Mesenchymal stem cell (in vitro differentiated cells and primary cell): Measurements from ENCODE around the gene NAALADL2.
A peak's percentile ranks its signal among the peaks of the same experiment; 100 is the strongest.

ENCODE experiments used
- DNase-seq: peaks from one replicate; pipeline ENCODE4 v3.0.0-alpha.2; 2013
- H2AFZ ChIP-seq: one replicate; pipeline ENCODE4 v1.6.1; 2013; ENCODE audit warnings: low read depth, mild to moderate bottlenecking, control low read depth, inconsistent platforms, low read length, moderate library complexity
- H2AK5ac ChIP-seq: 2 replicates; pipeline ENCODE4 v1.6.1; 2013; ENCODE audit warnings: low read length, moderate library complexity, mild to moderate bottlenecking, inconsistent platforms; ENCODE audit not compliant: severe bottlenecking
- H2BK120ac ChIP-seq: one replicate; pipeline ENCODE4 v1.6.1; 2013; ENCODE audit warnings: low read depth, mild to moderate bottlenecking, inconsistent platforms, low read length, moderate library complexity
- H2BK12ac ChIP-seq, 2 experiments: one replicate each; pipeline ENCODE4 v1.6.1; 2013; ENCODE audit warnings: inconsistent platforms in 2 of 2, low read length in 2 of 2, mild to moderate bottlenecking in 2 of 2, moderate library complexity in 2 of 2, control low read depth in 1 of 2
- H2BK15ac ChIP-seq: one replicate; pipeline ENCODE4 v1.6.1; 2013; ENCODE audit warnings: mild to moderate bottlenecking, low read depth, inconsistent platforms; ENCODE audit not compliant: poor library complexity, severe bottlenecking
- H2BK5ac ChIP-seq: 2 replicates; pipeline ENCODE4 v1.6.1; 2013; ENCODE audit warnings: low read depth, mild to moderate bottlenecking, low read length, control low read depth, inconsistent platforms; ENCODE audit not compliant: poor library complexity, severe bottlenecking
- H3K14ac ChIP-seq, 2 experiments: one replicate each; pipeline ENCODE4 v1.6.1; 2013; ENCODE audit warnings: inconsistent platforms in 2 of 2, low read length in 2 of 2, control low read depth in 1 of 2, mild to moderate bottlenecking in 1 of 2, moderate library complexity in 1 of 2
- H3K18ac ChIP-seq, 2 experiments: one replicate each; pipeline ENCODE4 v1.6.1; 2013; ENCODE audit warnings: inconsistent platforms in 2 of 2, low read length in 2 of 2, control low read depth in 1 of 2, low read depth in 1 of 2, mild to moderate bottlenecking in 1 of 2
- H3K23ac ChIP-seq, 2 experiments: one replicate each; pipeline ENCODE4 v1.6.1; 2013; ENCODE audit warnings: inconsistent platforms in 2 of 2, low read length in 2 of 2, mild to moderate bottlenecking in 2 of 2, moderate library complexity in 2 of 2, control low read depth in 1 of 2
- H3K27ac ChIP-seq: 2 replicates; pipeline ENCODE4 v1.5.1; 2013; ENCODE audit warnings: mild to moderate bottlenecking, moderate library complexity, low read length, control low read depth, inconsistent platforms; ENCODE audit not compliant: poor library complexity, severe bottlenecking
- H3K27me3 ChIP-seq, 2 experiments: 2 replicates each; pipeline versions ENCODE4 v1.6.1 to v1.7.0; 2013; ENCODE audit warnings: low read length in 2 of 2, mild to moderate bottlenecking in 2 of 2, moderate library complexity in 2 of 2, control low read depth in 1 of 2, inconsistent platforms in 1 of 2; ENCODE audit not compliant: control insufficient read depth in 1 of 2, insufficient read depth in 1 of 2
- H3K36me3 ChIP-seq, 2 experiments: 2 replicates each; pipeline versions ENCODE4 v1.6.1 to v1.7.0; 2013; ENCODE audit warnings: low read length in 2 of 2, control low read depth in 1 of 2, inconsistent platforms in 1 of 2, low read depth in 1 of 2, mild to moderate bottlenecking in 1 of 2; ENCODE audit not compliant: insufficient read depth in 2 of 2, control insufficient read depth in 1 of 2
- H3K4ac ChIP-seq, 2 experiments: one replicate each; pipeline ENCODE4 v1.6.1; 2013; ENCODE audit warnings: inconsistent platforms in 2 of 2, low read length in 2 of 2, mild to moderate bottlenecking in 2 of 2, moderate library complexity in 2 of 2, control low read depth in 1 of 2, low read depth in 1 of 2
- H3K4me1 ChIP-seq: 2 replicates; pipeline ENCODE4 v1.6.1; 2013; ENCODE audit warnings: low read depth, low read length, control low read depth; ENCODE audit not compliant: control insufficient read depth, insufficient read depth
- H3K4me2 ChIP-seq: 2 replicates; pipeline ENCODE4 v1.6.1; 2013; ENCODE audit warnings: low read length, mild to moderate bottlenecking, inconsistent platforms; ENCODE audit not compliant: poor library complexity, severe bottlenecking
- H3K4me3 ChIP-seq, 2 experiments: 2 replicates each; pipeline versions ENCODE4 v1.5.1 to v1.7.0; 2013; ENCODE audit warnings: low read length in 2 of 2, mild to moderate bottlenecking in 2 of 2, control low read depth in 1 of 2, low read depth in 1 of 2; ENCODE audit not compliant: insufficient read depth in 1 of 2
- H3K79me1 ChIP-seq: replicated peaks from 2 replicates; pipeline ENCODE4 v1.6.1; 2013; ENCODE audit warnings: mild to moderate bottlenecking, control low read depth, low read length, inconsistent platforms; ENCODE audit not compliant: poor library complexity, severe bottlenecking
- H3K9ac ChIP-seq: 2 replicates; pipeline ENCODE4 v1.7.0; 2013; ENCODE audit warnings: mild to moderate bottlenecking, low read length, moderate library complexity
- H3K9me3 ChIP-seq: 2 replicates; pipeline ENCODE4 v1.7.0; 2013; ENCODE audit warnings: mild to moderate bottlenecking, low read length; ENCODE audit not compliant: control insufficient read depth
- H4K8ac ChIP-seq: one replicate; pipeline ENCODE4 v1.6.1; 2013; ENCODE audit warnings: inconsistent platforms, mild to moderate bottlenecking, low read length, moderate library complexity
- H4K91ac ChIP-seq: one replicate; pipeline ENCODE4 v1.6.1; 2013; ENCODE audit warnings: mild to moderate bottlenecking, low read length, inconsistent platforms
- WGBS: methylation state at CpG from one replicate; pipeline ENCODE4 v1.1.7; 2013; ENCODE audit warnings: mixed read lengths; 5-methylcytosine and 5-hydroxymethylcytosine counted together

The NAALADL2 gene

DNA sequence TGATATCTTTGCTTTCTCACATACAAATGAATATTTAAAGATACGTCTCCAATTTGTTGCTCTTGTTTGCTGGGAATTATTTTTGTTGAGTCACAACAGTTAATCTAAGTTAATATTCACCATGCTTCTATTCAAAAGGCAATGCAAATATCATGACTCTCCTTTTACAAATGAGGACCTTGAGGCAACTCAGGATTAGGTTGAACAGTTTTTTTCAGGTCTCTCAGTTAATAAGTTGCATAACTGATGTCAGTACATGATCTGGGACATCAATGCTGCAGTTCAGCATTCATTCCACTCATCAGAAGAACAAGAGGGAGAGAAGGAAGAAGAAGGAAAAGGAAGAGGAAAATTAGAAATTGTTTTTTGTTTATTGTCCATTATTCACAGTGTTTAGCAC lies 781 bp upstream of the NAALADL2 start:
- Histone ChIP-seq H3K23ac (no peak overlapping the region), H3K4ac (no peak overlapping the region), H2BK15ac (no peak overlapping the region), H4K91ac (no peak overlapping the region), H3K79me1 (no peaks in the 10 kb centered on the region), H3K18ac (no peak overlapping the region), H2BK12ac (no peak overlapping the region), H3K4me2 (no peak overlapping the region), H2BK120ac (no peak overlapping the region), H3K4me3 (no peak overlapping the region), H3K9ac (no peak overlapping the region), H2BK5ac (no peak overlapping the region), H3K27me3 (no peaks in the 10 kb centered on the region), H2AFZ (no peak overlapping the region), H3K36me3 (no peaks in the 10 kb centered on the region), H3K27ac (no peak overlapping the region), H2AK5ac (no peak overlapping the region), H4K8ac (no peak overlapping the region), H3K9me3 (no peaks in the 10 kb centered on the region), H3K14ac (no peak overlapping the region), H3K4me1 (no peaks in the 10 kb centered on the region)
- no CpG with 5 or more reads among the region's 1 CpG for WGBS
- DNase-seq = no peak

- 96% methylated on average over 2 of the region's 3 CpGs for WGBS
- H3K4ac ChIP-seq = no peak overlapping the region
Measured at GRCh38 chr3:174859756-174860155, 622 bp downstream of the NAALADL2 start.

DNA sequence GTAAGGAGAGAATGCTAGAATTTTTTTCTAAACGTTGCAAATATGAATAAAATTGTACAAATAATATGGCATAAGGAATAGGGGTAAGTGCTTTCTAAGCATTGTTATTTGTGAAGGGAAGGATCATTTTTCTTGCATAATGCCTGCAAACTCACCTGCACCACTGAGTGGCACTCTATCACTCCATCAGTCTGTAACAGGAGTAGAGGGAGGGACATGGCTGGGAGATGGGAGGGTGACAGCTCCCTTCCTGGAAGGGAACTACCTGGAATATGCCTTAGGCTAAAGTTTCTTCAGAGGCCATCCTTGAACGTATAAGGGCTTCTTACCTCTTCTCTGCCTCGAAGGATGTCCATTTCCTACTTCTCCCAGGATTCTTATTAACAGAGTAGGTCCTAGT lies 3.0 kb downstream of the NAALADL2 start:
- H2BK120ac ChIP-seq = no peak overlapping the region
- H3K4me2 ChIP-seq = no peak overlapping the region

More at GRCh38 chr3:174859756-174860155, 622 bp downstream of the NAALADL2 start:
- H3K27me3 ChIP-seq = no peaks in the 10 kb centered on the region
- no peak overlapping the region for H3K4me2 ChIP-seq
- H3K79me1 ChIP-seq = no peaks in the 10 kb centered on the region
- no peak overlapping the region for H3K27ac ChIP-seq
- H2BK5ac ChIP-seq = no peak overlapping the region
- H2AFZ ChIP-seq = no peak overlapping the region
- no peak overlapping the region for H3K14ac ChIP-seq
- no peaks in the 10 kb centered on the region for H3K9me3 ChIP-seq
- H2BK15ac ChIP-seq = no peak overlapping the region
- no peak overlapping the region for H3K18ac ChIP-seq
- H3K36me3 ChIP-seq = no peaks in the 10 kb centered on the region
- H2AK5ac ChIP-seq = no peak overlapping the region
- DNase-seq = no peak
- H4K8ac ChIP-seq = no peak overlapping the region
- no peak overlapping the region for H2BK120ac ChIP-seq
- H3K4me3 ChIP-seq = no peak overlapping the region
- no peak overlapping the region for H4K91ac ChIP-seq
- no peak overlapping the region for H3K9ac ChIP-seq
- no peak overlapping the region for H3K23ac ChIP-seq
- no peak overlapping the region for H2BK12ac ChIP-seq
- no peaks in the 10 kb centered on the region for H3K4me1 ChIP-seq

GRCh38 chr3:174862666-174863065 lies 3.5 kb downstream of the NAALADL2 start:
- Histone ChIP-seq H4K8ac (no peak overlapping the region), H2BK5ac (no peak overlapping the region), H3K4me3 (no peak overlapping the region), H3K79me1 (no peaks in the 10 kb centered on the region), H3K27ac (no peak overlapping the region), H4K91ac (no peak overlapping the region), H3K23ac (no peak overlapping the region), H3K27me3 (no peaks in the 10 kb centered on the region), H3K4ac (no peak overlapping the region), H3K4me1 (no peaks in the 10 kb centered on the region), H2BK15ac (no peak overlapping the region), H2AK5ac (no peak overlapping the region), H3K36me3 (no peaks in the 10 kb centered on the region), H3K9me3 (no peaks in the 10 kb centered on the region), H3K9ac (no peak overlapping the region), H2AFZ (no peak overlapping the region), H2BK120ac (no peak overlapping the region), H3K18ac (no peak overlapping the region), H3K4me2 (no peak overlapping the region), H3K14ac (no peak overlapping the region), H2BK12ac (no peak overlapping the region)
- 92% methylated on average over 3 of the region's 3 CpGs for WGBS
- DNase-seq = peak; percentile 3

More for the DNA sequence above, 3.0 kb downstream of the NAALADL2 start:
- no peak overlapping the region for H2BK15ac ChIP-seq
- H3K4me1 ChIP-seq = no peaks in the 10 kb centered on the region
- H3K79me1 ChIP-seq = no peaks in the 10 kb centered on the region
- no peak overlapping the region for H4K91ac ChIP-seq
- H3K18ac ChIP-seq = no peak overlapping the region
- no peak overlapping the region for H3K23ac ChIP-seq
- no peak overlapping the region for H2AFZ ChIP-seq
- DNase-seq = no peak
- no peak overlapping the region for H2AK5ac ChIP-seq
- no peak overlapping the region for H3K4ac ChIP-seq
- H2BK12ac ChIP-seq = peak overlapping the region in 1 of 2 experiments; percentile 24
- no peak overlapping the region for H3K4me3 ChIP-seq
- no peak overlapping the region for H2BK5ac ChIP-seq
- no peaks in the 10 kb centered on the region for H3K27me3 ChIP-seq
- WGBS = 49% methylated on average over 2 of the region's 3 CpGs
- H3K9ac ChIP-seq = no peak overlapping the region
- no peaks in the 10 kb centered on the region for H3K9me3 ChIP-seq
- no peaks in the 10 kb centered on the region for H3K36me3 ChIP-seq
- no peak overlapping the region for H3K14ac ChIP-seq
- no peak overlapping the region for H3K27ac ChIP-seq
- no peak overlapping the region for H4K8ac ChIP-seq
